GM12891 (cell line): Measurements from ENCODE around the gene TMEM151A.

Source experiments
- POLR2A ChIP-seq: IDR thresholded peaks from 2 replicates; pipeline ENCODE4 v1.6.1; 2011; ENCODE audit warnings: low read depth, low read length, control low read depth
- POLR2AphosphoS5 ChIP-seq: IDR thresholded peaks from 2 replicates; pipeline ENCODE4 v1.6.1; 2011; ENCODE audit warnings: low read depth, low read length, control low read depth
- SPI1 ChIP-seq: IDR thresholded peaks from 2 replicates; pipeline ENCODE4 v1.6.1; 2011; ENCODE audit warnings: low read depth, low read length, control low read depth
- TAF1 ChIP-seq: IDR thresholded peaks from 2 replicates; pipeline ENCODE4 v1.6.1; 2011; ENCODE audit warnings: low read depth, low read length, control low read depth

GRCh38 chr11:66243782-66244535, 47.7 kb upstream of the TMEM151A start:
- no peak for TF ChIP-seq POLR2A
- TF ChIP-seq SPI1: peak; percentile 30; the same call in 1 of the 2 replicates
- TF ChIP-seq POLR2AphosphoS5: no peak
- no peak for TF ChIP-seq TAF1
